H1 (cell line): ENCODE data around the gene PLA1A. TPM values are rescaled to one million over a fixed set of nuclear protein-coding genes. Genes with fewer than 3 reads are reported as not detected.

Experiments
- ASH2L ChIP-seq: fragments of 200-600, 300-600 bp; sonication (generic); IDR thresholded peaks from one replicate; pipeline ENCODE4 v1.7.1; 2017; ENCODE audit warnings: low read length
- CREB1 ChIP-seq: IDR thresholded peaks from 2 replicates; pipeline ENCODE4 v1.6.1; 2012; ENCODE audit warnings: inconsistent platforms
- GABPA ChIP-seq: IDR thresholded peaks from 2 replicates; pipeline ENCODE4 v1.6.1; 2011; ENCODE audit warnings: mild to moderate bottlenecking, low read length, moderate library complexity, borderline replicate concordance; ENCODE audit not compliant: insufficient read depth
- PHF8 ChIP-seq: fragments of 200-600 bp; sonication (generic); conservative IDR thresholded peaks from 2 replicates; pipeline ENCODE4 v1.7.1; 2012; ENCODE audit warnings: low read depth, mild to moderate bottlenecking, inconsistent platforms, low read length, moderate library complexity
- RBBP5 ChIP-seq: IDR thresholded peaks from 2 replicates; pipeline ENCODE4 v1.7.1; 2012; ENCODE audit warnings: low read depth, mild to moderate bottlenecking, inconsistent platforms, low read length, moderate library complexity, borderline replicate concordance
- SUZ12 ChIP-seq: fragments of 200-600 bp; sonication (generic); IDR thresholded peaks from 2 replicates; pipeline ENCODE4 v1.6.1; 2012; ENCODE audit warnings: mild to moderate bottlenecking, inconsistent platforms, low read length, moderate library complexity, mixed read lengths
- TAF7 ChIP-seq: optimal IDR thresholded peaks from 2 replicates; pipeline ENCODE3; 2011; ENCODE audit warnings: low read depth, mild to moderate bottlenecking, inconsistent platforms, low read length, moderate library complexity, borderline replicate concordance
- TCF12 ChIP-seq: IDR thresholded peaks from 2 replicates; pipeline ENCODE4 v1.6.1; 2011; ENCODE audit warnings: low read depth, mild to moderate bottlenecking, low read length
- polyA plus RNA-seq, 7 experiments: library from polyadenylated mRNA; depleted of rRNA in 3 of 7; stranded (reverse) in 5 of 7; unstranded in 2 of 7; fragments of >200 nt in 5 of 7; fragments of 200-250 nt in 2 of 7; gene quantifications; 1 replicate in 5 of 7; 2 replicates in 1 of 7; 4 replicates in 1 of 7; pipeline versions ENCODE4 v1.2.1 to v1.2.3, GENCODE V29; 2011 to 2013; ENCODE audit warnings: missing spikeins in 2 of 7, mixed read lengths in 2 of 7
- total RNA-seq: library from RNA; stranded (reverse); fragmentation: NEBNext Ultra II Directional; extraction: Animal tissue kit (Norgen Biotek cat#: 25700); gene quantifications from 2 replicates; pipeline ENCODE4 v1.2.1, GENCODE V29; 2021
- TF ChIP-seq, protein P1 (sequence below): fragments of 300-600 bp; sonication (generic); IDR thresholded peaks from 2 replicates; pipeline ENCODE4 v1.7.1; 2012; ENCODE audit warnings: low read length, moderate library complexity, mild to moderate bottlenecking, inconsistent platforms; ENCODE audit not compliant: insufficient replicate concordance

Gene PLA1A
- total and polyA plus RNA-seq, 2 of the 8 experiments (the other 6 are each of a cell fraction or from before 2014, with no cell fraction given) = not detected

DNA sequence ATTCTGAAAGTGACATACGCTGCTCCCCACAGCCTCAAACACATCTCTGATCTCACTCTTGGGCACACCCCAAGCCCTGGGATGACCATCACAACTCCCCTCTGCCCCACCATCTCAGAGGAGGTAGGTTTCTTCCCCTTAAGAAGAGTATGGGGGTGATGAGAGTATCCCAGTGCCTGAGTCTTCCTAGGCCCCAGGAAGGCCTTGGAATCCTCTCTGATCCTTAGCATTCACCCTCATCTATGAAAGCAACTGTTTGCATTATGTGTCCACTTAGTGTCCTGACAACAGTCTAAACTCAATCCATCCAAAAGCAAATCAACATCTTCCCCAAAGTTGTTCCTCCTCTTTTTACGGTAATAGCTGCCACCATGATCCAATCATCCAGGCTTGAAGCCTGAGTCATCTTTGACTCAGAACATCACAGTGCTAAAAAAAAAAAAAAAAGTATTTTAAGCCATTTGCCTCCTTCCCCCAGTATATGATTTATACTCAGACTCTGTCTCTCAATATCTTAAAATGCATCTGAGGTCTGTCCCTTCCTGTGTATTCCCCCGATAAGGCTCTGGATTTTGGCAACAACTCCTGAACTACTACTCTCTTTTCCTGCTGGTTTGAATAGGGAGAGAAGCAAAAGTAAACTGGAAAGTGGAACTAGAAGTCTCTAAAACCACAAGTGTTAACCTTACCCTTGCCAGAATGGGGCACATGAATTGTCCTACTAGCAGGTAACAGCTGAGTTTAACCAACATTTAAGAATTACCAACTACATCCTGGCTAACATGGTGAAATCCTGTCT lies 40.2 kb downstream of the PLA1A start (continued):
- TF ChIP-seq, protein P1, sequence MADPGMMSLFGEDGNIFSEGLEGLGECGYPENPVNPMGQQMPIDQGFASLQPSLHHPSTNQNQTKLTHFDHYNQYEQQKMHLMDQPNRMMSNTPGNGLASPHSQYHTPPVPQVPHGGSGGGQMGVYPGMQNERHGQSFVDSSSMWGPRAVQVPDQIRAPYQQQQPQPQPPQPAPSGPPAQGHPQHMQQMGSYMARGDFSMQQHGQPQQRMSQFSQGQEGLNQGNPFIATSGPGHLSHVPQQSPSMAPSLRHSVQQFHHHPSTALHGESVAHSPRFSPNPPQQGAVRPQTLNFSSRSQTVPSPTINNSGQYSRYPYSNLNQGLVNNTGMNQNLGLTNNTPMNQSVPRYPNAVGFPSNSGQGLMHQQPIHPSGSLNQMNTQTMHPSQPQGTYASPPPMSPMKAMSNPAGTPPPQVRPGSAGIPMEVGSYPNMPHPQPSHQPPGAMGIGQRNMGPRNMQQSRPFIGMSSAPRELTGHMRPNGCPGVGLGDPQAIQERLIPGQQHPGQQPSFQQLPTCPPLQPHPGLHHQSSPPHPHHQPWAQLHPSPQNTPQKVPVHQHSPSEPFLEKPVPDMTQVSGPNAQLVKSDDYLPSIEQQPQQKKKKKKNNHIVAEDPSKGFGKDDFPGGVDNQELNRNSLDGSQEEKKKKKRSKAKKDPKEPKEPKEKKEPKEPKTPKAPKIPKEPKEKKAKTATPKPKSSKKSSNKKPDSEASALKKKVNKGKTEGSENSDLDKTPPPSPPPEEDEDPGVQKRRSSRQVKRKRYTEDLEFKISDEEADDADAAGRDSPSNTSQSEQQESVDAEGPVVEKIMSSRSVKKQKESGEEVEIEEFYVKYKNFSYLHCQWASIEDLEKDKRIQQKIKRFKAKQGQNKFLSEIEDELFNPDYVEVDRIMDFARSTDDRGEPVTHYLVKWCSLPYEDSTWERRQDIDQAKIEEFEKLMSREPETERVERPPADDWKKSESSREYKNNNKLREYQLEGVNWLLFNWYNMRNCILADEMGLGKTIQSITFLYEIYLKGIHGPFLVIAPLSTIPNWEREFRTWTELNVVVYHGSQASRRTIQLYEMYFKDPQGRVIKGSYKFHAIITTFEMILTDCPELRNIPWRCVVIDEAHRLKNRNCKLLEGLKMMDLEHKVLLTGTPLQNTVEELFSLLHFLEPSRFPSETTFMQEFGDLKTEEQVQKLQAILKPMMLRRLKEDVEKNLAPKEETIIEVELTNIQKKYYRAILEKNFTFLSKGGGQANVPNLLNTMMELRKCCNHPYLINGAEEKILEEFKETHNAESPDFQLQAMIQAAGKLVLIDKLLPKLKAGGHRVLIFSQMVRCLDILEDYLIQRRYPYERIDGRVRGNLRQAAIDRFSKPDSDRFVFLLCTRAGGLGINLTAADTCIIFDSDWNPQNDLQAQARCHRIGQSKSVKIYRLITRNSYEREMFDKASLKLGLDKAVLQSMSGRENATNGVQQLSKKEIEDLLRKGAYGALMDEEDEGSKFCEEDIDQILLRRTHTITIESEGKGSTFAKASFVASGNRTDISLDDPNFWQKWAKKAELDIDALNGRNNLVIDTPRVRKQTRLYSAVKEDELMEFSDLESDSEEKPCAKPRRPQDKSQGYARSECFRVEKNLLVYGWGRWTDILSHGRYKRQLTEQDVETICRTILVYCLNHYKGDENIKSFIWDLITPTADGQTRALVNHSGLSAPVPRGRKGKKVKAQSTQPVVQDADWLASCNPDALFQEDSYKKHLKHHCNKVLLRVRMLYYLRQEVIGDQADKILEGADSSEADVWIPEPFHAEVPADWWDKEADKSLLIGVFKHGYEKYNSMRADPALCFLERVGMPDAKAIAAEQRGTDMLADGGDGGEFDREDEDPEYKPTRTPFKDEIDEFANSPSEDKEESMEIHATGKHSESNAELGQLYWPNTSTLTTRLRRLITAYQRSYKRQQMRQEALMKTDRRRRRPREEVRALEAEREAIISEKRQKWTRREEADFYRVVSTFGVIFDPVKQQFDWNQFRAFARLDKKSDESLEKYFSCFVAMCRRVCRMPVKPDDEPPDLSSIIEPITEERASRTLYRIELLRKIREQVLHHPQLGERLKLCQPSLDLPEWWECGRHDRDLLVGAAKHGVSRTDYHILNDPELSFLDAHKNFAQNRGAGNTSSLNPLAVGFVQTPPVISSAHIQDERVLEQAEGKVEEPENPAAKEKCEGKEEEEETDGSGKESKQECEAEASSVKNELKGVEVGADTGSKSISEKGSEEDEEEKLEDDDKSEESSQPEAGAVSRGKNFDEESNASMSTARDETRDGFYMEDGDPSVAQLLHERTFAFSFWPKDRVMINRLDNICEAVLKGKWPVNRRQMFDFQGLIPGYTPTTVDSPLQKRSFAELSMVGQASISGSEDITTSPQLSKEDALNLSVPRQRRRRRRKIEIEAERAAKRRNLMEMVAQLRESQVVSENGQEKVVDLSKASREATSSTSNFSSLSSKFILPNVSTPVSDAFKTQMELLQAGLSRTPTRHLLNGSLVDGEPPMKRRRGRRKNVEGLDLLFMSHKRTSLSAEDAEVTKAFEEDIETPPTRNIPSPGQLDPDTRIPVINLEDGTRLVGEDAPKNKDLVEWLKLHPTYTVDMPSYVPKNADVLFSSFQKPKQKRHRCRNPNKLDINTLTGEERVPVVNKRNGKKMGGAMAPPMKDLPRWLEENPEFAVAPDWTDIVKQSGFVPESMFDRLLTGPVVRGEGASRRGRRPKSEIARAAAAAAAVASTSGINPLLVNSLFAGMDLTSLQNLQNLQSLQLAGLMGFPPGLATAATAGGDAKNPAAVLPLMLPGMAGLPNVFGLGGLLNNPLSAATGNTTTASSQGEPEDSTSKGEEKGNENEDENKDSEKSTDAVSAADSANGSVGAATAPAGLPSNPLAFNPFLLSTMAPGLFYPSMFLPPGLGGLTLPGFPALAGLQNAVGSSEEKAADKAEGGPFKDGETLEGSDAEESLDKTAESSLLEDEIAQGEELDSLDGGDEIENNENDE = no peak
- no peak for TF ChIP-seq RBBP5
- no peak for TF ChIP-seq ASH2L
- no peak for TF ChIP-seq TAF7
- no peak for TF ChIP-seq CREB1
- no peak for TF ChIP-seq GABPA
- no peak for TF ChIP-seq PHF8
- no peak for TF ChIP-seq TCF12
- no peak for TF ChIP-seq SUZ12
